Fibroblast of skin of back (primary cell): ENCODE data around the gene EIF4E2. TPM values are rescaled to one million over a fixed set of nuclear protein-coding genes. Genes with fewer than 3 reads are reported as not detected.

Experiments
- DNase-seq: peaks from one replicate; pipeline ENCODE4 v3.0.0-alpha.2; 2013
- polyA plus RNA-seq, 2 experiments: library from polyadenylated mRNA; unstranded; fragments of 120-200 nt; gene quantifications; one replicate each; pipeline ENCODE4 v1.2.1, GENCODE V29; 2013; ENCODE audit not compliant: insufficient read length in 2 of 2

The EIF4E2 gene, protein sequence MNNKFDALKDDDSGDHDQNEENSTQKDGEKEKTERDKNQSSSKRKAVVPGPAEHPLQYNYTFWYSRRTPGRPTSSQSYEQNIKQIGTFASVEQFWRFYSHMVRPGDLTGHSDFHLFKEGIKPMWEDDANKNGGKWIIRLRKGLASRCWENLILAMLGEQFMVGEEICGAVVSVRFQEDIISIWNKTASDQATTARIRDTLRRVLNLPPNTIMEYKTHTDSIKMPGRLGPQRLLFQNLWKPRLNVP
- polyA plus RNA-seq (2013, experiment 1 of 2; ENCODE audit: insufficient read length): 134 TPM
- polyA plus RNA-seq (2013, experiment 2 of 2; ENCODE audit: insufficient read length): 128 TPM

DNA sequence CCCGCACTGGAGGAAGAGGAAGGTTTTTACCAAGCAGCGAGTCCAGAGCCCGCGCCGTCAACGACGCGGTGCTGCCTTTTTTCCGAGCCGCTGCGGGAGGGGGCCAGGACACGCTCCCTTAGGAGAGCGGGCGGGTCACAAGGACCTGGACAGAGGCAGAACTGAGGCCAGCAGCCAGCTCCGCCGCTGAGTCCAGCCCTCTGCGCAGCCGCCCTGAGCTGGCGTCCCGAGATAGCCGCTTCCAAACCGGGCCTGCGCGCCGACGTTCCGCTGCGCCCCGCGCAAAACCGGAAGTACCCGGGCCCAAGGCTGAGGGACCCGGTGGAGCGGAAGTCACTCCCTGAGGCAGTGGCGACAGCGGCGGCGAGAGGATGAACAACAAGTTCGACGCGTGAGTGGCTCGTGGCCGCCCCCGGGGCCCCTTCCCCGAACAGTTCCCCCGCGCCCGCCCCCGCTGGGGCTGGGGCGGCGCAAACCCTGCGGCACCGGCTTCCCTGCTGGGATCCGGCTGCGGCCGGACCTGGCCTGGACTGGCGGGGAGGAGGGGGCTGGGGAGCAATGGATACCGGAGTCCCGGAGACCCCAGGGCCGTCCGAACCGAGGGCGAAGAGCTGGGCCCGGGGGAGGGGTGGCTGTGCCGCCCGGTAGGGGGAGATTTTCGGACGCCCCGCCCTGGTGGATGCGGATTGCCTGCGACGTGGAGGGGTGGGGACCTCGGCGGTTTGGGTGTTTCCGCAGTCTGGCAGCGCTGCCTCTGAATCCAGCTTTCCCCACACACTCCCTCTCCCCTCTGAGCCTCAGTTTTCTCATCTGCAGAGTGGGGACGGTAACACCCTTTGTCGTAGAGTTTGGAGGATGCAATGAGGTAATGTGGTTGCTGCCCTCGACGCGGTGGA, at the start of gene EIF4E2, which contains the start of gene TIGD1:
Gene EIF4E2 (plus strand): TSS at position 336 of the 896 bp plus-strand sequence. CDS start 36 bp downstream, at position 372.
Gene TIGD1 (minus strand): TSS at position 204 of the 896 bp plus-strand sequence. CDS start 675 bp downstream, outside the sequence.
- DNase-seq: peak; percentile 94

DNA sequence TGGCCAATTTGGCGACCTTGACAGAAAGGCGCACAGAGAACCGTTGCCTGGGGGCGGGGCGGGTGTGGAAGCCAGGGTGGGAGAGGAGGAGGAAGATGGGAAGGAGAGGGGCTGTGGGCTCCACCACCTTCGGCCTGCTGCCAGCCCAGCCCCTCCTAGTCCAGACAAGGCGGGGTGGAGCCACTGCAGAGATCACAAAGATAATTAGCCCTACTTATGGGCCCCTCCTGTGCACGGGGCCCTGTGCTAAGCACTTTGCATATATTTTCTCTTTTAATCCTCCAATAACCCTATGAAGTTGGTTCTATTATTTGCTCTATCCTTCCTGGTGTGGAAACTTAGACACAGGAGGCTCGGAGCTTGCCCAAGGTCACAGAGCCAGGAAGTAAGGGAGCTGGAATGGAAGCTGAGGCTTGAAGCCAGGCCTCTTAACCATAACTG, 49.1 kb upstream of the EIF4E2 start:
- no peak for DNase-seq

GRCh38 chr2:232501794-232502390, 48.6 kb upstream of the EIF4E2 start:
- DNase-seq: no peak

DNA sequence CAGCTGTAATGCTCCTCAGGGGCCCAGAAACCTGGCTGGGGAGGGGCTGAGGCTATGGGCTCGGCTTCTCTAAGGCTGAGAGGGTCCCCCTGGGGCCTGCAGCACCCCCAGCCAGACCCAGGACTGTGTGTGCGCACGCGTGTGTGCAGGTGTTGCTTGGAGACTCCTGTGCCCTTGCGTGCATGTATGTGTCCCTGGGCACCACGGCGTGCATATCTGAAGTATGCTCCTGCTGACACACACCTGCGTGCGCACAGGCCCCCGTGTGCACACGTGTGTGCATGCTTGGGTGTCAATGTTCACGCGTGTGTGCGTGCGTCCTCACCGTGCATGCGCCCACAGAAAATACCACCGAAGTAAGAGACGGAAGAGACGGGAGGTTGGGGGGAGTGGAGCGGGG, 48.0 kb upstream of the EIF4E2 start:
- DNase-seq: no peak

DNA sequence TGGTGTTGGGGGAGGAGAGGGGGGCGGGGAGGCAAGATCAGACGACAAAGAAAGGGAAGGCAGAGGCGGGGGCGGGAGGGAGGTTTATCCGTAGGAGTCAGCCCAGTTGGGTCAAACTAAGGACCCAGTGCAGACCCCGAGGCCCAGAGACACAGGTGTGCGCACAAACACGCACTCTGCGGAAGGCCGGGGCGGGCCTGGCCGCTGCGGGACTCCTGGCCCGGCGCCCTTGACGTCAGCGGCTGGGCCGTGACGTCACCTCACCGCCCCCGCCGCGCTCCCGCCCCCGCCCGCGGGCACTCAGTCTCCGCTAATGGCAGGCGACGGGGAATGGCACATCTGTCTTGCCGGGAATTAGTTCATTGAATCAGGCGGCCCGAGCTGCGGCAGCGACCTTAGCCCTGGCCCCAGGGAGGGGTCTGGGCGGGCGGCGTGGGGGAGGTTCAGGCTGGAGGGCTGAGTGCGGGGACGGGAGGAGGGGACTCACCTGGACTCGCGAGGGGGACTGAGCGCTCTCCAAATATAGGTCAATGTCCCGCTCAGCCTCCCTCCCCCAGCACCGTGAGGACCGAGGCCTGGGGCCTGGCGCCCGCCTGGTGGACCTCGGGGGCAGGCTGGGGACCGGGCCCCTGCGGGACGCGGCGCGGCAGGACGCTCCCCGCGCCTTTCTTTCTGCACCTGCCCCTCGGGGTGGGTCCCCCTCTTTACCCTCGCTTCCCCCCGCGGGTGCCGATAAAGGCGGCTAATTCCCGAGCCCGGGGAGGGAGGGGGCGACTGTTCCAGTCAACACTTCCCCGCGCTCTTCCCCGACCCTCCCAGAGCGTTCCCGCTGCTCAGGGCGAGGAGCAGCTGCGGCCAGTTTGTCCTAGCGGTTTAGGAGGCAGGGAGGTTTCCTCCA, 47.3 kb upstream of the EIF4E2 start:
- DNase-seq: no peak

DNA sequence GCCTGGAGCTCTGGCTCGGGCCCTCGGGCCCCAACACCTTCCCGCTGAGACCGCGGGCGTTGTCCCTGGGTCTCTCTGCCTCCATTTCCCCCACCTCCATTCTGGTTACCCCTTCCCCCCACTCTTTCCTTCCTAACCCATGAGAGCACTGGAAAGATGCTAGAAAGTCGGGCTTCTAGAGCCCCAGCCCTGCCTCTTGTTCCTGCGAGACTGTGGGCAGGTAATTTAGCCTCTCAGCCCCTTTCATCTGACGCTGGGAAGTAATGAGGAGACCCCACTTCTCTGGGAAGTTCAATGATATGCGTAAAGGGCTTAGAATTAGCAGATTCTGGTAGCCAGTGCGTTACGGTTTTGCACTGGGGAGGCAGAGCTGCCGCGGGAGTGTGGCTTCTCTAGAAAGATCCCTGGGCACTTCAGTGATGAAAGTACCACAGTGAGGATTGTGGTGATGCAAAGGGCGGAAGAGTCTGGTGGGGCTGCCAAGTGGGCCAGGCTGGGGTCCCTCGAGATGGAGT, 46.6 kb upstream of the EIF4E2 start:
- DNase-seq: no peak

- DNase-seq: no peak
Measured at GRCh38 chr2:232504438-232504837, 46.1 kb upstream of the EIF4E2 start.

- no peak for DNase-seq
Measured at GRCh38 chr2:232505856-232506255, 44.6 kb upstream of the EIF4E2 start.

DNA sequence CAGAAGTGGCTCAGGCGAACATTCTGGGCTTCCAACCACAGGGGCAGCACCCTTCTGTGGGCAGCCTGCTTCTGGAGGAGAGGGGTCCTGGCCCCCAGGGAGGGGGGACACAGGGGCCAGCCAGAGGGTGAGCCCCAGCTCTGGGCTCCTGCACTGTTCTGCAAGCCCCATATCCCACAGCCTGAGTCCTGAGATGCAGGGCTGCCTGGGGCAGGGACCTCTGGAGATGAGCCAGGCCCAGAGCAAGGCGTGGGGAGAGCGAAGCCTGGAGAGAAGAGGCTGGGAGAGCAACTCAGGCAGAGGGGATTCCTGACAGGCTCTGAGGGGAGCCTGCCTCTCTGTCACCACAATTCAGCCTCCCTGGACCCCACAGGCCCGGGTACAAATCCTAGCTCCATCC, 43.8 kb upstream of the EIF4E2 start:
- DNase-seq: no peak

DNA sequence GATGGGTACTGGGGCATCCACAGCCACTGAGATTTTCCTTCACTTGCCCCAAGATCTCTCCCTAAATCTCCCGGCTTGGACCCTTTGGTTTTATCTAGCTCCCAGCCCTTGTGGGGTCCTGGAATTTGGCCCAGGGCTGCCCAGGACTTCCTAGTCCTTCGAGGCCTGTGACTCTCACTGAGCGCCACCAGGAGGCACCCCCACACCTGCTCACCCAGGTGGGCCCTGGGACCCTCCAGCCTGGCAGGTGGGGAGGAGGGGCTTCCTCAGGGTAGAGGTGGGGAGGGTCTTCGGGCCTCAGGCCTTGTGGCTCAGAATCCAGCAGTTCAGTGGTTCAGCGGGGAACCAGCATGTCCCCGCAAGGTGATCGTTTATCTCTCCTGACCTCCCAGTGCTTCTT, 42.2 kb upstream of the EIF4E2 start:
- DNase-seq: no peak

DNA sequence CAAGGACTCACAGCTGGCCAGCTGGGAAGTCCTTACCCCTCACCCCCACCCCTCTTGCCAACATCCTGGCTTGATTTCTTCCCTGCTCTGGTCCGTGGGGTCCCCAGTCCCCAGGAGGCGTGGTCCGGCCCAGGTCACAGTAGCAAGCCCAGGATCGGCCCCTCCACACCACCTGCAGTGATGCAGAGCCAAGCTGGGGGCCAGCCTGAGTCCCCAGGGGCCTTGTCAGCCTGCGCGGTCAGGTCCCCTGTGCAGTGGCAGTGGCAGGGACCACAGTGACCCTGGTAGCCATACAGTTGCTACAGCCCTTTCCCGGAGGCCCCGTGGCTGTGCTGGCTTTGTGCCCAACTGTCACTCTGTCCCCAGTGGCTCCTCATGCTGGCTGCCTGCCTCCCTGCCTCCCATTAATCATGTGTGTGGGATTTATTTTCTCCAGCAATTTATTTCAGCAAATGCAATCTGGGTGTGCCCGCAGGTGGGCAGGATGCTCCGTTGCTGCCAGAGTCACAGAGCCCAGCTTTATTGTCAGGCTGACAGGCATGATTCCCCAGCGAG, 39.1 kb upstream of the EIF4E2 start:
- no peak for DNase-seq

GRCh38 chr2:232512602-232513001, 37.9 kb upstream of the EIF4E2 start:
- DNase-seq: no peak

- no peak for DNase-seq
Measured at GRCh38 chr2:232513353-232513752, 37.1 kb upstream of the EIF4E2 start.

DNA sequence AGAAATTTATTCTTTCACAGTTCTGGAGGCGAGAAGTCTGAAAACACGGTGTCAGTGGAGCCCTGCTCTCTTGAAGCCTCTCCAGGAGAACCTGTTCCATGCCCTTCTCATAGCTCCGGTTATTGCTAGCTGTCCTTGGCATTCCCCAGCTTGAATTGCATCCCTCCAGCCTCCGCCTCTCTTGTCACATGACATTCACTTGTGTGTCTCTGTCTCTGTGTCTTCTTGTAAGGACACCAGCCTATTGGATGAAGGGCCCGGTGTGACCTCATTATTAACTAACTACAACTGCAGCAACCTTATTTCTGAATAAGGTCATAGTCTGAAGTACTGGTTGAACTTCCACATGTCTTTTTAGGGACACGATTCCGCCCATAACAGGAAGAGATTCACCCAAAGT, 34.9 kb upstream of the EIF4E2 start:
- no peak for DNase-seq

GRCh38 chr2:232516551-232516950, 33.9 kb upstream of the EIF4E2 start:
- DNase-seq: no peak

DNA sequence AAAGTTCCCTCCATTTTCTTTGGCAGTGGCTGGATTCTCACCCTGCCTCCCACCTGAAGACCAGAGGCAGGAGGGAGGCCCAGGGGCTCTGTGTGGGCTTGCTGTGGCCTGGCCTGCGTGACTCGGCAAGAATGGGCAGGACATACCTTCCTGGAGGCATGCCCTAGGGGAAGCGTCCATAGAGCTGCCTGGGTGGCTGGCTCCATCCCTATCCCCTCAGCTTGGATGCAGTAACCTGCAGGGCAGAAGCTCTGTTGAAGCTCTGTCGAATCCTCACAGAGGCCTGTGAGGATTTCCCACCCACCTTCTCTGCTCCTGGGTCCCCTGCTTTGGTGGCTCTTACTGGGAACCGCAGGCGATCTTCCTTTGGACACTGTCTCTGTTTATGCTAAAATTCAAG, 31.6 kb upstream of the EIF4E2 start:
- DNase-seq: no peak

DNA sequence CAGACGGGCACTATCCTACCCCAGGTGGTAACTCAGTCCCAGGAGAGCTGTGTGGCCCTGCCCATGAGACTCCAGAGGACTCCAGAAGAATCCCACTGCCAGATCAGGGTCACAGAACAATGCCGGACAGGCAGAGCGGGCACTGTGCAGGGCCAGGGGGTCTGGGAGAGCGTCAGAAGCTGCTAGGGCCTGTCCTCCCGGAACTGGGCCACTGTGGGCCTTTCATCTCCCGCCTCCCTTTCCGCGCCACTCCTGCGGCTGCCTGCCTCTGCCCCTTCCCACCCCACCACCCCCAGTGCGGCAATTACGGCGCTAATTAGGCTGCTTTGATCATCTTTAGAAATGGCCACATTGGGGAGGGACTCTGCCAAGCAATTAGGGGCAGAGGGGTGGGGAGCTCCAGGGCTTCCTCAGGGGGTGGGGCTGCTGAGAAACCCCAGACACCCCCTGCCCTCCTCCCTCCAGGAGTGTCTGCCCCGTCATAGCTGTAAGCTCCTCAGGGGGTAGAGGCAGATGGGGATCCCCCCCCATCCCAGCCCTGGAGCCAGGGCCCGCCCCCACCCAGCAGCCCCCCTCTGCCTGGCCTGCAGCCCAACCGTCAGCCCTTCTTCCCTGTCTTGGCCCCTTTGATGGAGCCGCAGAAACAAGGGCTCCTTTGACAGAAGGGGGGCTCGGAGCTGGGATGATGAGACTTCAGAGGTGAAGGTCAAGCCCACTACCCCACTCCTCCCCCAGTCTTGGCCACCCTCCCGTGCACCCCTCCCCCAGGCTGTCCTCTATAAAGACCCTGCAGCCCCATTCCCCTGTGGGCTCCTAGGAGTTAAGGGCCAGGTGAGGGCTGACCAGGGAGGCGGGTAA, 30.7 kb upstream of the EIF4E2 start, which contains the start of gene PRSS56:
Gene PRSS56 (plus strand): TSS at position 808 of the 858 bp plus-strand sequence. CDS start 211 bp downstream, outside the sequence.
- no peak for DNase-seq

GRCh38 chr2:232520489-232520888, 30.0 kb upstream of the EIF4E2 start:
- DNase-seq: no peak

- DNase-seq: no peak
Measured at GRCh38 chr2:232521098-232521497, 29.4 kb upstream of the EIF4E2 start.

- DNase-seq: peak; percentile 7
Measured at GRCh38 chr2:232521959-232522622, 28.4 kb upstream of the EIF4E2 start.
